ENCODE data around the gene ADORA2B. TPM values are rescaled to one million over a fixed set of nuclear protein-coding genes. Genes with fewer than 3 reads are reported as not detected.
A peak's percentile ranks its signal among the peaks of the same experiment; 100 is the strongest.

Gene ADORA2B
- total RNA-seq, 2 donors from 2014 or later = 0.19 to 3.4 TPM

DNA sequence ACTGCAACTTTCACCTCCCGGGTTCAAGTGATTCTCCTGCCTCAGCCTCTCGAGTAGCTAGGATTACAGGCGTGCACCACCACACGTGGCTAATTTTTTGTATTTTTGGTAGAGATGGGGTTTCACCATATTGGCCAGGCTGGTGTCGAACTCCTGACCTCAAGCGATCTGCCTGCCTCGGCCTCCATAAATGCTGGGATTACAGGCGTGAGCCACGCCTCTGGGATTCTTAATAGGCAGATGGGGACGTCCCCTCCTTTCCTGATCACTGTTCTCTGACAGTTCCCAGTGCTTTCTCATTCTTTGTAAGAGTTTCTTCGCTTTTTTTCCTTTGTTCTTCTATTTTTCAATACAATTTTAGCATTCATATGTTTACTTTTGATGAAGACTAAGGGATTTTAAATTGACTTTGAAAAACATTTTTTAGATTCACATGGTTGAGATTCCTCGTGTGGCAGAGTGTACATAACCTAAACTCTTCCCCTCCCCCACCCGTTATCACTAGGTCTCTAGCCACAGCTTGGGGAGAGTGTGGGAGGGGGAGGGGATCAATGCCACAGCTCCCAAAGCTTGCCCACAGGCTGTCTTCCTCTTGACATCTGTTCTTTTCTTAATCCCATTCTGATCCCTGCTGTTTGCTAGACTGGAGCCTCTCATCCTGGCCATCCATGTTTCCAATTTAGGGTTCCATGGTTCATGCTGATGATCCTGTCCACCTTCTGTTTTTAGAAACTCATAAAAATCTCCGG is 11.0 kb downstream of the ADORA2B start:
- Mint-ChIP-seq H3K9me3 (no peaks in the 10 kb centered on the region), H3K4me3 (no peak overlapping the region), H3K27ac (no peak overlapping the region), H3K4me1 (peaks cover 38% of the 10 kb centered on the region), H3K36me3 (ENCODE audit: low read depth) (no peaks in the 10 kb centered on the region), H3K27me3 (peaks cover 23% of the 10 kb centered on the region)
- no peak for ATAC-seq (replicated peaks)

DNA sequence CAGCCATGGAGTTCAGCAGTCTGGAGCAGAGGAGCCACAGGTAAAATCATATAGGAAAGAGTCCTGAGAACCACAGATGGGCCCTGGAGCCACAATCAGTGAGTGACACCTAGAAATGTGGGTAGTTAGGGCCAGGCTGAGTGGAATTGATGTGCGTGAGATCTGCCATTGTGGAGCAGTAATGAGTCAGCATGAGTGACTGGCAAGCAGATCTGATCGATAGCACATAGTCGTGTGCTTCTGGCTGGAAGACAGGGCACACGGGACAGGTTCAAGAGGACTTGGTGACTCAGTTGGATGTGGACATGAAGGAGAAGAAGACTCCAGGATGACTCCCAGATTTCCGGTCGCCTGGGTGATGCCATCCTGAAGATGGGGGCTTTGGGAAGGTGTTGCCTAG is 12.3 kb downstream of the ADORA2B start:
- Mint-ChIP-seq H3K27me3 (peaks cover 28% of the 10 kb centered on the region), H3K4me1 (peaks cover 38% of the 10 kb centered on the region), H3K36me3 (ENCODE audit: low read depth) (no peaks in the 10 kb centered on the region), H3K4me3 (peak overlapping the region; percentile 1), H3K9me3 (no peaks in the 10 kb centered on the region), H3K27ac (no peak overlapping the region)
- ATAC-seq (replicated peaks) = peak; percentile 70

DNA sequence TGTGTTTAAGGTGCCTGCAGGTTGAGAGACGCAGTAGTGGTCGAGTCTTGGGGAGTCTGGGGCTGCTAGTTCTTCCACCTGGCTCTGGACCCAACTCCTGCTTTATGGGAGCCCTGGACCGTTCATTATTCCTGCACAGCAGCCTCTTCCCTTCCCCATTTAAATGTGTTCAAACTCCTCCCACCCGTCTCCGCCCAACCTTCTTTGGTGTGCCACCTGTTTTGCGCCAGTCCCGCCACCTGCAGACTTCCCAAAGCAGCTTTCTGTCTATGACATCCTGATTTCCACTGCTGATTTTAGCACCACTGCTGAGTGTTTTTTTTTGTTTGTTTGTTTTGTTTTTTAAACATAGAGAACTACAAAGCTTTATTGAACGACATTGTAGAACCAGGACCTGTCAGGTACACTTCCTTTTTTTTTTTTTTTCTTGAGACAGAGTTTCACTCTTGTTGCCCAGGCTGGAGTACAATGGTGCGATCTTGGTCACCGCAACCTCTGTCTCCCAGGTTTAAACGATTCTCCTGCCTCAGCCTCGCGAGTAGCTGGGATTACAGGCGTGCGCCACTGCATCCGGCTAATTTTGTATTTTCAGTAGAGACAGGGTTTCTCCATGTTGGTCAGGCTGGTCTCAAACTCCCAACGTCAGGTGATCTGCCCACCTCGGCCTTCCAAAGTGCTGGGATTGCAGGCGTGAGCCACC is 12.8 kb downstream of the ADORA2B start:
- Mint-ChIP-seq H3K27ac (peak overlapping the region; percentile 77), H3K36me3 (ENCODE audit: low read depth) (no peaks in the 10 kb centered on the region), H3K4me1 (peaks cover 38% of the 10 kb centered on the region), H3K27me3 (peaks cover 26% of the 10 kb centered on the region), H3K9me3 (no peaks in the 10 kb centered on the region), H3K4me3 (peak overlapping the region; percentile 1)
- no peak for ATAC-seq (replicated peaks)

DNA sequence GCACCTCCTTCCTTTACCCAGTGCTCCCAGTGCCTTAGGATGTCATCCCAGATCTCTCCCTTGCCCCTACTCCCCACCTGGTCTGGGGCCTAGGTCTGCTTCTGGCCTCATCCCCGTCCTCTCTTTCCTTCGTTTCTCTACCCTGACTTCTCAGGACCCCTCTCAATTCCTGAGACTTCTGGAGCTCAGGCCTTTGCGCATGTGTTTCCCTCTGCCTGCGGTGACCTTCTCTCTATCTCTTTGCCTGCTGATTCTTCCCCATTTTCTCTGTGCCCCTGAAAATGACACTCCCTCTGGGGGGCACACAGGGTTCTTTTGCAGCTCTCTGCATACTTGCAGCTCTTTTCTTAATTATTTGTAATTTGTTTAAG is 13.5 kb downstream of the ADORA2B start:
- Mint-ChIP-seq H3K27me3 (peaks cover 25% of the 10 kb centered on the region), H3K27ac (peak overlapping the region; percentile 77), H3K4me1 (peaks cover 38% of the 10 kb centered on the region), H3K36me3 (ENCODE audit: low read depth) (no peaks in the 10 kb centered on the region), H3K9me3 (no peaks in the 10 kb centered on the region), H3K4me3 (peak overlapping the region; percentile 50)
- ATAC-seq (replicated peaks) = no peak

DNA sequence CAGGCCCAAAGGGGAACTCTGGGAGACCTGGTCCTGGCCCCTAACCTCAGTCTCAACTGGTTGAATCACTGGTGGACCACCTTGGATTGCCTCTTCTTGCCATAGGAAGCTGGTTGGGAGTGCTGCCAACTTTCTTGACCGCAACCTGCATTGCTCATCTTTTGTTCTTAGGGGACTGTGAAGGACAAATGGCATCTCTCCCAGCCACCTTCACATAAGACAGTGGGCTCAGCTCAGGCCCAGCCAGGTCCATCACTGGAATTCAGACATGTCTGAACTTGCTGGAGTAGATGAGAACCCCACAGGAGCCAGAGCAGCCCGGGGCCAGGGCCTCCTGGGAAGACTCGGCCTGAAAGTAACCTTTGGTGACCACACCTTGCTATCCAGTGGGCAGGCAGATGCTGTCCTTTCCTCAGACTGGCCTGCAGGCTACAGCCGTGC is 18.8 kb downstream of the ADORA2B start:
- Mint-ChIP-seq H3K27me3 (peaks cover 17% of the 10 kb centered on the region), H3K4me1 (peaks cover 6% of the 10 kb centered on the region), H3K9me3 (no peaks in the 10 kb centered on the region), H3K27ac (no peak overlapping the region), H3K36me3 (ENCODE audit: low read depth) (no peaks in the 10 kb centered on the region), H3K4me3 (no peak overlapping the region)
- ATAC-seq (replicated peaks) = no peak

GRCh38 chr17:15965528-15965927 is 20.6 kb downstream of the ADORA2B start:
- no peaks in the 10 kb centered on the region for H3K9me3 Mint-ChIP-seq
- H3K4me3 Mint-ChIP-seq = no peak overlapping the region
- peaks cover 15% of the 10 kb centered on the region for H3K27me3 Mint-ChIP-seq
- no peak for ATAC-seq (replicated peaks)
- H3K36me3 Mint-ChIP-seq (ENCODE audit: low read depth) = no peaks in the 10 kb centered on the region
- no peaks in the 10 kb centered on the region for H3K4me1 Mint-ChIP-seq
- no peak overlapping the region for H3K27ac Mint-ChIP-seq

GRCh38 chr17:15966183-15966878 is 21.4 kb downstream of the ADORA2B start:
- Mint-ChIP-seq H3K9me3 (no peaks in the 10 kb centered on the region), H3K4me1 (no peaks in the 10 kb centered on the region), H3K36me3 (ENCODE audit: low read depth) (no peaks in the 10 kb centered on the region), H3K27ac (no peak overlapping the region), H3K4me3 (no peak overlapping the region), H3K27me3 (peaks cover 14% of the 10 kb centered on the region)
- ATAC-seq (replicated peaks) = no peak

DNA sequence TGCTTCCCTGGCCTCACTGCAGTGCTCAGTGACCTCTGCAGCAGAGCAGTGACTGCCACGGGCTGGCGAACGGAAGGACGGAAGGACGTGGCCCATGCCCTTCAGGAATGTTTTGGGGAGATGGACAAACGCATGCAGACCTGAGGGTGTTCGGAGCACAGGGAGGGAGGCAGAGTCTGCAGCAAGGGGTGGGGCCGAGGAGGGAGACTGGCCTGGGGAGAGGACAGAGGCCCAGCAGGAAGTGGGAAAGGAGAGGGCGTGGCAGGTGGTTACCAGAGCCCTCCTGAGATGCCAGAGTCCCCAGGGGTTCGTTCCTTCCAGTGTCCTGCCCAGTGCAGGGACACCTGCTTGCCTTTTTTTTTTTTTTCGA is 21.9 kb downstream of the ADORA2B start:
- Mint-ChIP-seq H3K27ac (no peak overlapping the region), H3K36me3 (ENCODE audit: low read depth) (no peaks in the 10 kb centered on the region), H3K4me3 (no peak overlapping the region), H3K27me3 (peaks cover 11% of the 10 kb centered on the region), H3K4me1 (no peaks in the 10 kb centered on the region), H3K9me3 (no peaks in the 10 kb centered on the region)
- ATAC-seq (replicated peaks) = no peak

DNA sequence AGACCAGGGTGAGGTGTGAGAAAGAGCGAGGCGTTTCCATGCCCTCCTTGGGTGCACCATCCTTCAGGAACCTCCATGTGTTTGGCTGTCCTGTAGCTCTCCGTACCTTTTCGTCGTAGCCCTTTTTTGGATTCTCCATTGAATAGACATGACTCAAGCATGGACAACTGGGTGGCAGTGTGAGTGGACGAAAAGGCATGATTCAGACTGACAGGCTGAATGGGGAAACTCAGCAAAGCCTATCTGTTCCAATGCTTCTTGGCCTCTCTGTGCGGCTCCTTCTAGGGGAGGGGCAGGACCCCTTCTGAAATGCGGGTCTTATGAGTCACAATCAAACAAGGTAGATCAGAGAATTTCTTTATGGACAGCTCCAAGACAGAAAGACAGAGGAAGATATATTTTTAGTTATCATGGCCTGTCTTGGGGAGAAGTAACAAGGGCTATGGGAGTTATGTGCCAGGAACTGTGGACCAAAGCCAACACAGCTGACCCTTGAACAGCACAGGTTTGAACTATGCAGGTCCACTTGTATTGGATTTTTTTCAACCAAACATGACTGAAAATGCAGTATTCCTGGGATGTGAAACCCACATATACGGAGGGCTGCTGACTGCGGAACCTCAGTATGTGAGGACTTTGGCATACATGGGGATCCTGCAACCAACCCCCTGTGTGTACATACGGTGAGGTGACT is 22.9 kb downstream of the ADORA2B start:
- H3K9me3 Mint-ChIP-seq = no peaks in the 10 kb centered on the region
- H3K27me3 Mint-ChIP-seq = peaks cover 11% of the 10 kb centered on the region
- no peak overlapping the region for H3K27ac Mint-ChIP-seq
- no peak overlapping the region for H3K4me3 Mint-ChIP-seq
- ATAC-seq (replicated peaks) = no peak
- H3K36me3 Mint-ChIP-seq (ENCODE audit: low read depth) = no peaks in the 10 kb centered on the region
- no peaks in the 10 kb centered on the region for H3K4me1 Mint-ChIP-seq

DNA sequence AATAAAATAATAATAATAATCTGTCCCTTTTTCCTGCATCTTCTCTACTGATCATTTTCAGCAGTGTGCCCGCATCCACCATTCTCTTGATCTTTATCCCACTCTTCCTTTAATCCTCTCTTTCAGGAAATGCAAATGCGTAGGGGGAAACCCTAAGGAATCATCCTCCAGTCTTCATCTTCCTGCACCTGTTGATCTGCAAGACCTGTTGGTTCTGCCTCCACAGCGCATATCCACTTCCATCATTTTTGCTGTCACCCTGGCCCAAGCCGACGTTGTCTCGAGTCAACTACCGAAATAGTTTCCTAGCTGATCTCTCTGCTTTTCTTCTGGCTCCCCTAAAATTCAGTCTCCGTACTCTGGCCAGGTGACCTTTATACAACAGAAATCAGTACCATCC is 24.5 kb downstream of the ADORA2B start:
- ATAC-seq (replicated peaks) = no peak
- Mint-ChIP-seq H3K9me3 (no peaks in the 10 kb centered on the region), H3K4me3 (no peak overlapping the region), H3K4me1 (no peaks in the 10 kb centered on the region), H3K27me3 (peaks cover 11% of the 10 kb centered on the region), H3K27ac (no peak overlapping the region), H3K36me3 (ENCODE audit: low read depth) (peaks cover 2% of the 10 kb centered on the region)

DNA sequence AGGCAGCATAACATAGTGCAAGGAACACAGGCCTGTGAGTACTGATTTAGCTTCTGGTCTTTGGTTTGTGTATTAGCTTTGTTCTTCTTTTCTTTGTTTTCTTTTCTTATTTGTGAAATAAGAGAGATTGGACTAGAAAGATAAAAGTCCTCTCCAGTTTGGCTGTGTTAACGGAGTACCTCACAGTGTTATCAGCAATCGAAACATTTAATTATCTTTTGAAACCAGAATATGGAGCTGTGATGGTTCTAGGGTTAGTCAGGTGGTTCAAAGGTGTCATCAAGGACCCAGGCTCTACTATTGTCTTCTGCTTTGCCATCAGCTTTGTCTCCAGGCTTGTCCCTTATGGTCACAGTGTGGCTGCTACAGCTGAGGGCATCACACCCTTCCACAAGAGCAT is 25.6 kb downstream of the ADORA2B start:
- H3K36me3 Mint-ChIP-seq (ENCODE audit: low read depth) = peaks cover 12% of the 10 kb centered on the region
- H3K4me1 Mint-ChIP-seq = no peaks in the 10 kb centered on the region
- H3K9me3 Mint-ChIP-seq = no peaks in the 10 kb centered on the region
- H3K27me3 Mint-ChIP-seq = peaks cover 7% of the 10 kb centered on the region
- no peak for ATAC-seq (replicated peaks)
- no peak overlapping the region for H3K27ac Mint-ChIP-seq
- H3K4me3 Mint-ChIP-seq = no peak overlapping the region

- no peaks in the 10 kb centered on the region for H3K9me3 Mint-ChIP-seq
- H3K27ac Mint-ChIP-seq = no peak overlapping the region
- no peak overlapping the region for H3K4me3 Mint-ChIP-seq
- peaks cover 7% of the 10 kb centered on the region for H3K27me3 Mint-ChIP-seq
- ATAC-seq (replicated peaks) = no peak
- no peaks in the 10 kb centered on the region for H3K4me1 Mint-ChIP-seq
- H3K36me3 Mint-ChIP-seq (ENCODE audit: low read depth) = peaks cover 14% of the 10 kb centered on the region
Observed at GRCh38 chr17:15971098-15971678, 26.3 kb downstream of the ADORA2B start.

- H3K27me3 Mint-ChIP-seq = peaks cover 4% of the 10 kb centered on the region
- no peak for ATAC-seq (replicated peaks)
- H3K36me3 Mint-ChIP-seq (ENCODE audit: low read depth) = peaks cover 18% of the 10 kb centered on the region
Observed at GRCh38 chr17:15971882-15972281, 27.0 kb downstream of the ADORA2B start.

GRCh38 chr17:15972497-15972951 is 27.6 kb downstream of the ADORA2B start:
- H3K4me3 Mint-ChIP-seq = no peak overlapping the region
- peaks cover 4% of the 10 kb centered on the region for H3K27me3 Mint-ChIP-seq
- ATAC-seq (replicated peaks) = no peak
- H3K27ac Mint-ChIP-seq = no peak overlapping the region
- H3K36me3 Mint-ChIP-seq (ENCODE audit: low read depth) = peaks cover 24% of the 10 kb centered on the region
- H3K9me3 Mint-ChIP-seq = no peaks in the 10 kb centered on the region
- no peaks in the 10 kb centered on the region for H3K4me1 Mint-ChIP-seq

More at GRCh38 chr17:15971882-15972281, 27.0 kb downstream of the ADORA2B start:
- H3K27ac Mint-ChIP-seq = no peak overlapping the region
- no peaks in the 10 kb centered on the region for H3K9me3 Mint-ChIP-seq
- no peak overlapping the region for H3K4me3 Mint-ChIP-seq
- H3K4me1 Mint-ChIP-seq = no peaks in the 10 kb centered on the region
